ENCODE data around the gene IGSF5.
"Not testable (repeated sequence)": the region's sequence is repeated elsewhere in the genome, so short reads cannot be mapped to it uniquely, and the experiment has no call there.

The IGSF5 gene

DNA sequence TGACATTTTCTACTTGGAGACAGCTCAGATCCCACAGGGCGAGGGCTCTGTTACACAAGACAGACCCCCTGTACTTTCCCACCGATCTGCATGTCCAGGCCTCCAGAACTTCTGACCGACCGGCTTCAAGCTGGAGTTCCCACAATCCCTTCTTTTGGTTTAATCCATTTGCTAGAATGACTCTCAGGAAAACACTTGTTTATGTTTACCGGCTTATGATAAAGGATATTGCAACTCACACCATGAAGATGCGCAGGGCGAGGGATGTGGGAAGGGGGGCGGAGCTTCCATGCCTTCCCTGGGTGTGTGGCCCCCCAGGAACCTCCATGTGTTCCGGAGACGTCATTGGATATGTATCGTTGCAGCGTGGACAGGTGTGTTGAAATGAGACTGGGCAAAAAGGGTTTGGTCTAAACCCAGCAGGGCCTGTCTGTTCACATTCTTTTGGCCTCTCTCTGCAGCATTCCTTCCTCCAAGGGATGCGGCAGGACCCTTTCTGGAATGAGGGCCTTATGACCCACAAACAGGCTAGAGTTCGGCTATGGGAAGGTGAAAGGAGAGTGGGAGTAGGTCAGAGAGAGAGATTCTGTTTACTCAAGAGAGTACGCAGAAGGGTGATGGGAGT lies 7.5 kb upstream of the IGSF5 start (continued):
- no peak for TF ChIP-seq ZFP3 (tag by site-specific recombination; IDR thresholded peaks at IDR 0.05; ENCODE audit: low read depth)
- no peak for TF ChIP-seq GLI4 (tag by site-specific recombination; IDR thresholded peaks at IDR 0.05)
- TF ChIP-seq ZNF121 (tag by site-specific recombination; IDR thresholded peaks at IDR 0.05): no peak
- TF ChIP-seq, protein P1, sequence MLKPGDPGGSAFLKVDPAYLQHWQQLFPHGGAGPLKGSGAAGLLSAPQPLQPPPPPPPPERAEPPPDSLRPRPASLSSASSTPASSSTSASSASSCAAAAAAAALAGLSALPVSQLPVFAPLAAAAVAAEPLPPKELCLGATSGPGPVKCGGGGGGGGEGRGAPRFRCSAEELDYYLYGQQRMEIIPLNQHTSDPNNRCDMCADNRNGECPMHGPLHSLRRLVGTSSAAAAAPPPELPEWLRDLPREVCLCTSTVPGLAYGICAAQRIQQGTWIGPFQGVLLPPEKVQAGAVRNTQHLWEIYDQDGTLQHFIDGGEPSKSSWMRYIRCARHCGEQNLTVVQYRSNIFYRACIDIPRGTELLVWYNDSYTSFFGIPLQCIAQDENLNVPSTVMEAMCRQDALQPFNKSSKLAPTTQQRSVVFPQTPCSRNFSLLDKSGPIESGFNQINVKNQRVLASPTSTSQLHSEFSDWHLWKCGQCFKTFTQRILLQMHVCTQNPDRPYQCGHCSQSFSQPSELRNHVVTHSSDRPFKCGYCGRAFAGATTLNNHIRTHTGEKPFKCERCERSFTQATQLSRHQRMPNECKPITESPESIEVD (tag by site-specific recombination; IDR thresholded peaks at IDR 0.05): no peak

DNA sequence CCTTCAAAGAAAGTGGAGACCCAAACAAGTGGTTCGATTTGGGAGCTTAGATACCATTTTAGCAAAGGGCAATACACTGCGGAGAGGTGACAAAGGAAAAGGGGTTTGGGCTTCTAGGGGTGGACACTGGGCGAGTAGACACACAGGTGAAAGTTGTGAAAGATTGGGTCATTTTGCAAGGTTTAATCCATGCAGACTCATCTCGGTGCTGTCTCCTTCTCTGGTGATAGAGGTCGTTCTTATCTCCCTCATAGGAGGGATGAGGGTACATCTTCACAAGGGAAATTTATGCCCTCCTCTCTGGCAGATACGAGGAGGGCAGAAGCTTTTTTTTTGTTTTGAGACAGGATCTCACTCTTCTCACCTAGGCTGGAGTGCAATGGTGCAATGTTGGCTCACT lies 6.4 kb upstream of the IGSF5 start:
- Histone ChIP-seq H3K9me3 (ENCODE audit: control insufficient read depth, insufficient read depth, low read depth, low read length) (no peaks in the 10 kb centered on the region), H3K4me1 (ENCODE audit: control insufficient read depth, insufficient read depth, low read length) (no peaks in the 10 kb centered on the region), H3K36me3 (ENCODE audit: control insufficient read depth in 2 of 2, insufficient read depth in 1 of 2, low read length in 2 of 2) (no peaks in the 10 kb centered on the region), H3K27ac (ENCODE audit: extremely low read depth, low read depth, low read length) (no peak overlapping the region), H3K4me3 (ENCODE audit: low read depth, low read length) (no peak overlapping the region)
- TF ChIP-seq ZNF138 (tag by site-specific recombination; IDR thresholded peaks at IDR 0.05; ENCODE audit: borderline replicate concordance) (no peak), ZXDB (tag by site-specific recombination; IDR thresholded peaks at IDR 0.05) (no peak), FEZF1 (tag by site-specific recombination; IDR thresholded peaks at IDR 0.05) (no peak), MZF1 (tag by site-specific recombination; IDR thresholded peaks at IDR 0.05; ENCODE audit: borderline replicate concordance) (no peak), ZNF19 (tag by site-specific recombination; IDR thresholded peaks at IDR 0.05; ENCODE audit: low read depth) (no peak), ZNF23 (tag by site-specific recombination; IDR thresholded peaks at IDR 0.05; ENCODE audit: borderline replicate concordance) (no peak), ZNF596 (tag by site-specific recombination; IDR thresholded peaks at IDR 0.05) (no peak), ZFP3 (tag by site-specific recombination; IDR thresholded peaks at IDR 0.05; ENCODE audit: low read depth) (no peak), ZNF600 (tag by site-specific recombination; IDR thresholded peaks at IDR 0.05) (no peak), ZNF776 (tag by site-specific recombination; IDR thresholded peaks at IDR 0.05; ENCODE audit: borderline replicate concordance) (no peak)
- TF ChIP-seq, protein P2, sequence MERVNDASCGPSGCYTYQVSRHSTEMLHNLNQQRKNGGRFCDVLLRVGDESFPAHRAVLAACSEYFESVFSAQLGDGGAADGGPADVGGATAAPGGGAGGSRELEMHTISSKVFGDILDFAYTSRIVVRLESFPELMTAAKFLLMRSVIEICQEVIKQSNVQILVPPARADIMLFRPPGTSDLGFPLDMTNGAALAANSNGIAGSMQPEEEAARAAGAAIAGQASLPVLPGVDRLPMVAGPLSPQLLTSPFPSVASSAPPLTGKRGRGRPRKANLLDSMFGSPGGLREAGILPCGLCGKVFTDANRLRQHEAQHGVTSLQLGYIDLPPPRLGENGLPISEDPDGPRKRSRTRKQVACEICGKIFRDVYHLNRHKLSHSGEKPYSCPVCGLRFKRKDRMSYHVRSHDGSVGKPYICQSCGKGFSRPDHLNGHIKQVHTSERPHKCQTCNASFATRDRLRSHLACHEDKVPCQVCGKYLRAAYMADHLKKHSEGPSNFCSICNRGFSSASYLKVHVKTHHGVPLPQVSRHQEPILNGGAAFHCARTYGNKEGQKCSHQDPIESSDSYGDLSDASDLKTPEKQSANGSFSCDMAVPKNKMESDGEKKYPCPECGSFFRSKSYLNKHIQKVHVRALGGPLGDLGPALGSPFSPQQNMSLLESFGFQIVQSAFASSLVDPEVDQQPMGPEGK (tag by site-specific recombination; IDR thresholded peaks at IDR 0.05): no peak
- TF ChIP-seq, protein P3, sequence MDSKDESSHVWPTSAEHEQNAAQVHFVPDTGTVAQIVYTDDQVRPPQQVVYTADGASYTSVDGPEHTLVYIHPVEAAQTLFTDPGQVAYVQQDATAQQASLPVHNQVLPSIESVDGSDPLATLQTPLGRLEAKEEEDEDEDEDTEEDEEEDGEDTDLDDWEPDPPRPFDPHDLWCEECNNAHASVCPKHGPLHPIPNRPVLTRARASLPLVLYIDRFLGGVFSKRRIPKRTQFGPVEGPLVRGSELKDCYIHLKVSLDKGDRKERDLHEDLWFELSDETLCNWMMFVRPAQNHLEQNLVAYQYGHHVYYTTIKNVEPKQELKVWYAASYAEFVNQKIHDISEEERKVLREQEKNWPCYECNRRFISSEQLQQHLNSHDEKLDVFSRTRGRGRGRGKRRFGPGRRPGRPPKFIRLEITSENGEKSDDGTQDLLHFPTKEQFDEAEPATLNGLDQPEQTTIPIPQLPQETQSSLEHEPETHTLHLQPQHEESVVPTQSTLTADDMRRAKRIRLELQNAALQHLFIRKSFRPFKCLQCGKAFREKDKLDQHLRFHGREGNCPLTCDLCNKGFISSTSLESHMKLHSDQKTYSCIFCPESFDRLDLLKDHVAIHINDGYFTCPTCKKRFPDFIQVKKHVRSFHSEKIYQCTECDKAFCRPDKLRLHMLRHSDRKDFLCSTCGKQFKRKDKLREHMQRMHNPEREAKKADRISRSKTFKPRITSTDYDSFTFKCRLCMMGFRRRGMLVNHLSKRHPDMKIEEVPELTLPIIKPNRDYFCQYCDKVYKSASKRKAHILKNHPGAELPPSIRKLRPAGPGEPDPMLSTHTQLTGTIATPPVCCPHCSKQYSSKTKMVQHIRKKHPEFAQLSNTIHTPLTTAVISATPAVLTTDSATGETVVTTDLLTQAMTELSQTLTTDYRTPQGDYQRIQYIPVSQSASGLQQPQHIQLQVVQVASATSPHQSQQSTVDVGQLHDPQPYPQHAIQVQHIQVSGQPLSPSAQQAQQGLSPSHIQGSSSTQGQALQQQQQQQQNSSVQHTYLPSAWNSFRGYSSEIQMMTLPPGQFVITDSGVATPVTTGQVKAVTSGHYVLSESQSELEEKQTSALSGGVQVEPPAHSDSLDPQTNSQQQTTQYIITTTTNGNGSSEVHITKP (tag by site-specific recombination; IDR thresholded peaks at IDR 0.05): no peak
- TF ChIP-seq, protein P4, sequence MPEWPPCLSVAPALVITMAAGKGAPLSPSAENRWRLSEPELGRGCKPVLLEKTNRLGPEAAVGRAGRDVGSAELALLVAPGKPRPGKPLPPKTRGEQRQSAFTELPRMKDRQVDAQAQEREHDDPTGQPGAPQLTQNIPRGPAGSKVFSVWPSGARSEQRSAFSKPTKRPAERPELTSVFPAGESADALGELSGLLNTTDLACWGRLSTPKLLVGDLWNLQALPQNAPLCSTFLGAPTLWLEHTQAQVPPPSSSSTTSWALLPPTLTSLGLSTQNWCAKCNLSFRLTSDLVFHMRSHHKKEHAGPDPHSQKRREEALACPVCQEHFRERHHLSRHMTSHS (tag by site-specific recombination; IDR thresholded peaks at IDR 0.05): no peak
- TF ChIP-seq, protein P5, sequence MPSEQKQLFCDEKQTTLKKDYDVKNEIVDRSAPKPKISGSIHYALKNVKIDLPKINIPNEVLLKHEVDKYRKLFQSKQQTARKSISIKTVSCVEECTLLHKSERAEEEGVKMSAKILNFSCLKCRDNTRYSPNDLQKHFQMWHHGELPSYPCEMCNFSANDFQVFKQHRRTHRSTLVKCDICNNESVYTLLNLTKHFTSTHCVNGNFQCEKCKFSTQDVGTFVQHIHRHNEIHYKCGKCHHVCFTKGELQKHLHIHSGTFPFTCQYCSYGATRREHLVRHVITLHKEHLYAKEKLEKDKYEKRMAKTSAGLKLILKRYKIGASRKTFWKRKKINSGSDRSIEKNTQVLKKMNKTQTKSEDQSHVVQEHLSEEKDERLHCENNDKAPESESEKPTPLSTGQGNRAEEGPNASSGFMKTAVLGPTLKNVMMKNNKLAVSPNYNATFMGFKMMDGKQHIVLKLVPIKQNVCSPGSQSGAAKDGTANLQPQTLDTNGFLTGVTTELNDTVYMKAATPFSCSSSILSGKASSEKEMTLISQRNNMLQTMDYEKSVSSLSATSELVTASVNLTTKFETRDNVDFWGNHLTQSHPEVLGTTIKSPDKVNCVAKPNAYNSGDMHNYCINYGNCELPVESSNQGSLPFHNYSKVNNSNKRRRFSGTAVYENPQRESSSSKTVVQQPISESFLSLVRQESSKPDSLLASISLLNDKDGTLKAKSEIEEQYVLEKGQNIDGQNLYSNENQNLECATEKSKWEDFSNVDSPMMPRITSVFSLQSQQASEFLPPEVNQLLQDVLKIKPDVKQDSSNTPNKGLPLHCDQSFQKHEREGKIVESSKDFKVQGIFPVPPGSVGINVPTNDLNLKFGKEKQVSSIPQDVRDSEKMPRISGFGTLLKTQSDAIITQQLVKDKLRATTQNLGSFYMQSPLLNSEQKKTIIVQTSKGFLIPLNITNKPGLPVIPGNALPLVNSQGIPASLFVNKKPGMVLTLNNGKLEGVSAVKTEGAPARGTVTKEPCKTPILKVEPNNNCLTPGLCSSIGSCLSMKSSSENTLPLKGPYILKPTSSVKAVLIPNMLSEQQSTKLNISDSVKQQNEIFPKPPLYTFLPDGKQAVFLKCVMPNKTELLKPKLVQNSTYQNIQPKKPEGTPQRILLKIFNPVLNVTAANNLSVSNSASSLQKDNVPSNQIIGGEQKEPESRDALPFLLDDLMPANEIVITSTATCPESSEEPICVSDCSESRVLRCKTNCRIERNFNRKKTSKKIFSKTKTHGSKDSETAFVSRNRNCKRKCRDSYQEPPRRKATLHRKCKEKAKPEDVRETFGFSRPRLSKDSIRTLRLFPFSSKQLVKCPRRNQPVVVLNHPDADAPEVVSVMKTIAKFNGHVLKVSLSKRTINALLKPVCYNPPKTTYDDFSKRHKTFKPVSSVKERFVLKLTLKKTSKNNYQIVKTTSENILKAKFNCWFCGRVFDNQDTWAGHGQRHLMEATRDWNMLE (tag by site-specific recombination; conservative IDR thresholded peaks at IDR 0.05; ENCODE audit: low read depth): no peak
- ChIA-PET CTCF (interaction anchor here (1.5 kb wide), 1 partner anchor 220 kb away, joined by 5 read pairs; no protein-coding TSS in a partner anchor), POLR2A (no interaction called here)

DNA sequence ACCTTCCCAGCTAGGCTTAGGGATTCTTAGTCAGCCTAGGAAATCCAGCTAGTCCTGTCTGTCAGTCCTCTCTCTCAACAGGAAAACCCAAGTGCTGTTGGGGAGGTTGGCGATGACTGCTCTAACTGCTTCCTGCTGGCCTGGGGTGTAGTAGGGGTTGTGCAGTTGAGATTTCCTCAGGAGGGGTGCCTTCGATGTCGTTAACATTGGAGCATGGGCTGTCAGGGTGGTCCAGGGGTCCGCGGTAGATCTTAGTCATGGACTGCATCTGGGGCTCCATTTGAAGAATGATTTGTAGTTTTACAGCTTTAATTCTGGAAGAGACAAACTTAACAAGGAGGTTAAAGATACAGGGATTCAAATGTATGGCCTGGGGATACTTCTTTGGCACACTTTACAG lies 5.5 kb upstream of the IGSF5 start:
- H3K36me3 ChIP-seq (ENCODE audit: control insufficient read depth in 2 of 2, insufficient read depth in 1 of 2, low read length in 2 of 2); H3K4me3 ChIP-seq (ENCODE audit: low read depth, low read length); POLR2A ChIA-PET; H3K27ac ChIP-seq (ENCODE audit: extremely low read depth, low read depth, low read length); H3K4me1 ChIP-seq (ENCODE audit: control insufficient read depth, insufficient read depth, low read length); H3K9me3 ChIP-seq (ENCODE audit: control insufficient read depth, insufficient read depth, low read depth, low read length): not testable (repeated sequence)
- CTCF ChIA-PET: interaction anchor here (0.6 to 1.5 kb wide), 3 partner anchors 23 to 236 kb away, joined by 3 to 8 read pairs (median 5); no protein-coding TSS in a partner anchor
